SK-N-MC (cell line): Measurements from ENCODE around the gene HAGHL.

Source experiments
- EZH2 ChIP-seq: fragments of 200-600 bp; sonication (generic); IDR thresholded peaks from one replicate; pipeline ENCODE4 v1.6.1; 2017; ENCODE audit warnings: antibody characterized with exemption
- POLR2AphosphoS5 ChIP-seq: IDR thresholded peaks from 2 replicates; pipeline ENCODE4 v1.6.1; 2012; ENCODE audit warnings: mild to moderate bottlenecking, low read depth, low read length, borderline replicate concordance

DNA sequence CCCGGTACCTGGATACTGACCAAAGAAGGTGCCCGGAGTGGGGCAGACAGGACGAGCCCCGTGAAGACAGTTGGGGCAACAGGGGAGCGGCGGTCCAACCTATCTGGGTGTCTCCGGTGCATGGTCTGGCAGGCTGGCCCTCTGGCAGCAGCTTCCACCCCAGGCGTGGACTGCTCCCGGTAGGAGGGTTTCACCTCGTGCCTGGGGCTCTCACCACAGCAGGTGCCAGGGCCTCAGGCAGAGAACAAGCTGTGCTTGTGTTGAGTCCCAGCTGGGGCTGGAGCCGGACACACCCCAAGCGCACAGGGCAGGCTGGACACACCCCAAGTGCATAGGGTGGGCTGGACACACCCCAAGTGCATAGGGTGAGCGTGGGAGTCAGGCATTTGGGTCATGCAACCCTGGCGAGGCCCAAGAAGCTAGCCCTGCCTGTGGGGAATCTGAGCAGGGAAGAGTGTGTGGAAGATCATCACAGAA lies 19.8 kb upstream of the HAGHL start:
- TF ChIP-seq EZH2 (no peak), POLR2AphosphoS5 (no peak)
